IMR-90 (cell line): ENCODE measurements around the gene PTPN13. TPM values are rescaled to one million over a fixed set of nuclear protein-coding genes. Genes with fewer than 3 reads are reported as not detected.

Experiments
- ATAC-seq: fragments of 200-7000 bp; cut with Tn5 transposase; 2 replicates; pipeline ENCODE4 v1.9.1; 2020; ENCODE audit warnings: low read depth, mild to moderate bottlenecking, moderate library complexity
- BruUV-seq: library from RNA; stranded (reverse); fragments of 400-500 nt; replicated peaks from 2 replicates; lab custom pipeline; 2021; lab: Mats Ljungman, UMichigan
- CTCF ChIA-PET: fragments of 300-600 bp; formaldehyde crosslinking; extraction: SDS; loops from one replicate; lab custom pipeline; 2021; ENCODE audit warnings: antibody characterized with exemption; lab: Yijun Ruan, JAX
- POLR2A ChIA-PET: fragments of 300-600 bp; sonication (Branson Sonifier 250); formaldehyde crosslinking; loops from one replicate; lab custom pipeline; 2022; ENCODE audit warnings: antibody characterized with exemption; ENCODE audit not compliant: unreplicated experiment; lab: Charles Lee
- DNase-seq: peaks from one replicate; pipeline ENCODE4 v3.0.0; 2013
- H2AFZ ChIP-seq: replicated peaks from 2 replicates; pipeline ENCODE3; 2013; ENCODE audit warnings: low read length, mild to moderate bottlenecking; ENCODE audit not compliant: poor library complexity
- H2AK5ac ChIP-seq: 2 replicates; pipeline ENCODE4 v1.6.1; 2013; ENCODE audit warnings: low read depth, low read length, inconsistent platforms
- H2AK9ac ChIP-seq: replicated peaks from 2 replicates; pipeline ENCODE3; 2013; ENCODE audit warnings: mild to moderate bottlenecking, low read depth, low read length, moderate library complexity; ENCODE audit not compliant: poor library complexity
- H2BK120ac ChIP-seq: 2 replicates; pipeline ENCODE4 v1.6.1; 2013; ENCODE audit warnings: low read depth, low read length, inconsistent platforms
- H2BK15ac ChIP-seq: 3 replicates; pipeline ENCODE4 v1.6.1; 2013; ENCODE audit warnings: low read depth, low read length, inconsistent platforms
- H2BK20ac ChIP-seq: 2 replicates; pipeline ENCODE4 v1.6.1; 2013; ENCODE audit warnings: low read depth, mild to moderate bottlenecking, inconsistent platforms, low read length, moderate library complexity
- H2BK5ac ChIP-seq: 2 replicates; pipeline ENCODE4 v1.6.1; 2013; ENCODE audit warnings: mild to moderate bottlenecking, low read depth, low read length, inconsistent platforms; ENCODE audit not compliant: poor library complexity, severe bottlenecking
- H3K14ac ChIP-seq: replicated peaks from 2 replicates; pipeline ENCODE4 v1.6.1; 2013; ENCODE audit warnings: low read depth, low read length, inconsistent platforms
- H3K18ac ChIP-seq: 2 replicates; pipeline ENCODE4 v1.6.1; 2013; ENCODE audit warnings: low read depth, low read length, control low read depth
- H3K23ac ChIP-seq: 2 replicates; pipeline ENCODE4 v1.6.1; 2013; ENCODE audit warnings: low read depth, low read length, inconsistent platforms
- H3K27ac ChIP-seq: 2 replicates; pipeline ENCODE4 v1.5.1; 2013; ENCODE audit warnings: mild to moderate bottlenecking, control low read depth, low read length; ENCODE audit not compliant: insufficient read depth
- H3K27me3 ChIP-seq: 2 replicates; pipeline ENCODE4 v1.6.1; 2013; ENCODE audit warnings: low read length; ENCODE audit not compliant: control insufficient read depth, insufficient read depth
- H3K36me3 ChIP-seq: 2 replicates; pipeline ENCODE4 v1.6.1; 2013; ENCODE audit warnings: low read length, mixed read lengths; ENCODE audit not compliant: control insufficient read depth, insufficient read depth
- H3K4ac ChIP-seq: 2 replicates; pipeline ENCODE4 v1.6.1; 2013; ENCODE audit warnings: low read depth, low read length, inconsistent platforms
- H3K4me1 ChIP-seq: 2 replicates; pipeline ENCODE4 v1.6.1; 2013; ENCODE audit warnings: low read length, mixed read lengths; ENCODE audit not compliant: control insufficient read depth, insufficient read depth
- H3K4me2 ChIP-seq: 2 replicates; pipeline ENCODE4 v1.6.1; 2013; ENCODE audit warnings: low read depth, mild to moderate bottlenecking, control low read depth, low read length, moderate library complexity
- H3K4me3 ChIP-seq: 2 replicates; pipeline ENCODE4 v1.5.1; 2013; ENCODE audit warnings: low read depth, mild to moderate bottlenecking, control low read depth, low read length, moderate library complexity; ENCODE audit not compliant: insufficient read depth
- H3K56ac ChIP-seq: 2 replicates; pipeline ENCODE4 v1.6.1; 2013; ENCODE audit warnings: low read length, inconsistent platforms; ENCODE audit not compliant: insufficient read depth; ENCODE audit errors: extremely low read depth
- H3K79me1 ChIP-seq, 2 experiments: 2 replicates each; pipeline ENCODE4 v1.6.1; 2013; ENCODE audit warnings: low read length in 2 of 2, inconsistent platforms in 1 of 2, low read depth in 1 of 2
- H3K9ac ChIP-seq: 2 replicates; pipeline ENCODE4 v1.6.1; 2013; ENCODE audit warnings: low read depth, low read length, control low read depth
- H3K9me1 ChIP-seq: 2 replicates; pipeline ENCODE4 v1.6.1; 2013; ENCODE audit warnings: low read length, inconsistent platforms; ENCODE audit not compliant: insufficient read depth
- H3K9me3 ChIP-seq: 2 replicates; pipeline ENCODE4 v1.6.1; 2013; ENCODE audit warnings: low read length; ENCODE audit not compliant: control insufficient read depth, insufficient read depth
- H4K20me1 ChIP-seq: 2 replicates; pipeline ENCODE4 v1.6.1; 2013; ENCODE audit warnings: low read length, inconsistent platforms; ENCODE audit not compliant: insufficient read depth
- H4K5ac ChIP-seq: 2 replicates; pipeline ENCODE4 v1.6.1; 2013; ENCODE audit warnings: mild to moderate bottlenecking, low read depth, low read length, control low read depth
- H4K8ac ChIP-seq, 2 experiments: 2 replicates each; pipeline ENCODE4 v1.6.1; 2013; ENCODE audit warnings: low read depth in 2 of 2, low read length in 2 of 2, control low read depth in 1 of 2, inconsistent platforms in 1 of 2
- H4K91ac ChIP-seq: 2 replicates; pipeline ENCODE4 v1.6.1; 2013; ENCODE audit warnings: low read depth, low read length, inconsistent platforms; ENCODE audit not compliant: insufficient read depth
- BHLHE40 ChIP-seq: fragments of 150-350 bp; IDR thresholded peaks from 2 replicates; pipeline ENCODE4 v1.6.1; 2016; ENCODE audit warnings: mild to moderate bottlenecking, low read depth, low read length
- CEBPB ChIP-seq: IDR thresholded peaks from 2 replicates; pipeline ENCODE4 v1.6.1; 2012; ENCODE audit warnings: low read depth, low read length, improper control_type of control experiment
- CHD1 ChIP-seq: IDR thresholded peaks from 2 replicates; pipeline ENCODE4 v1.6.1; 2012; ENCODE audit warnings: low read depth, low read length, improper control_type of control experiment
- CTCF ChIP-seq: conservative IDR thresholded peaks from 2 replicates; pipeline ENCODE4 v1.5.1; 2012; ENCODE audit warnings: mild to moderate bottlenecking, low read depth, low read length, improper control_type of control experiment
- ELK1 ChIP-seq: fragments of 150-350 bp; IDR thresholded peaks from 2 replicates; pipeline ENCODE4 v1.6.1; 2016; ENCODE audit warnings: low read depth, mild to moderate bottlenecking, low read length, moderate library complexity, borderline replicate concordance
- FOS ChIP-seq: fragments of 150-350 bp; IDR thresholded peaks from 2 replicates; pipeline ENCODE4 v1.6.1; 2016; ENCODE audit warnings: low read depth, low read length
- MAFK ChIP-seq: IDR thresholded peaks from 2 replicates; pipeline ENCODE4 v1.6.1; 2012; ENCODE audit warnings: low read depth, low read length, improper control_type of control experiment
- MAZ ChIP-seq: IDR thresholded peaks from 2 replicates; pipeline ENCODE4 v1.6.1; 2012; ENCODE audit warnings: low read depth, mild to moderate bottlenecking, low read length, improper control_type of control experiment, moderate library complexity, borderline replicate concordance
- MXI1 ChIP-seq: IDR thresholded peaks from 2 replicates; pipeline ENCODE4 v1.6.1; 2012; ENCODE audit warnings: low read depth, mild to moderate bottlenecking, low read length, moderate library complexity, borderline replicate concordance
- NFE2L2 ChIP-seq: fragments of 150-350 bp; IDR thresholded peaks from 2 replicates; pipeline ENCODE4 v1.6.1; 2016; ENCODE audit warnings: low read depth, mild to moderate bottlenecking, low read length
- POLR2A ChIP-seq: IDR thresholded peaks from 2 replicates; pipeline ENCODE4 v1.6.1; 2012; ENCODE audit warnings: mild to moderate bottlenecking, low read depth, low read length
- RAD21 ChIP-seq: IDR thresholded peaks from 2 replicates; pipeline ENCODE4 v1.6.1; 2012; ENCODE audit warnings: low read length, improper control_type of control experiment
- RCOR1 ChIP-seq: IDR thresholded peaks from 2 replicates; pipeline ENCODE4 v1.6.1; 2012; ENCODE audit warnings: mild to moderate bottlenecking, low read length, improper control_type of control experiment; ENCODE audit not compliant: insufficient replicate concordance
- RFX5 ChIP-seq: IDR thresholded peaks from 2 replicates; pipeline ENCODE4 v1.8.0; 2012; ENCODE audit warnings: low read depth, mild to moderate bottlenecking, low read length, moderate library complexity
- SMC3 ChIP-seq: fragments of 150-350 bp; IDR thresholded peaks from 2 replicates; pipeline ENCODE4 v1.6.1; 2016; ENCODE audit warnings: low read depth, mild to moderate bottlenecking, antibody characterized with exemption, low read length, moderate library complexity
- USF2 ChIP-seq: fragments of 150-350 bp; IDR thresholded peaks from 2 replicates; pipeline ENCODE4 v1.6.1; 2017; ENCODE audit warnings: mild to moderate bottlenecking, antibody characterized with exemption, low read length, low read depth
- WGBS, 2 experiments: methylation state at CpG; one replicate each; pipeline versions ENCODE4 v1.1.5 to v1.1.7; 2013; ENCODE audit warnings: missing lambda C conversion rate in 2 of 2; ENCODE audit not compliant: insufficient read length in 1 of 2; ENCODE audit errors: extremely low coverage in 2 of 2; 5-methylcytosine and 5-hydroxymethylcytosine counted together
- dilution Hi-C: fragments of 300-500 bp; cut with HindIII; formaldehyde crosslinking; loops from one replicate; pipeline ENCODE4 v1.14.3; 2018; ENCODE audit warnings: low sequenced_read_pairs; ENCODE audit not compliant: unreplicated experiment
- in situ Hi-C: fragments of 300-500 bp; cut with MboI; formaldehyde crosslinking; loops from 3 replicates; pipeline ENCODE4 v1.14.3; 2019; ENCODE audit warnings: low sequenced_read_pairs, inconsistent platforms, mixed read lengths
- intact Hi-C: fragments of 100-400 bp; cut with micrococcal nuclease; formaldehyde crosslinking; loops from 2 replicates; pipeline ENCODE4 v1.10.0; 2022
- polyA plus RNA-seq, 3 experiments: library from polyadenylated mRNA; depleted of rRNA; stranded (reverse); fragments of >200 nt; gene quantifications; 2 replicates each; pipeline ENCODE4 v1.2.3, GENCODE V29; 2012; ENCODE audit warnings: low replicate concordance in 1 of 3
- total RNA-seq: library from RNA; depleted of rRNA; stranded (reverse); fragments of >200 nt; gene quantifications from 2 replicates; pipeline ENCODE4 v1.2.3, GENCODE V29; 2012

PTPN13 gene
- total and polyA plus RNA-seq, 2 of the 4 experiments (the other 2 are of a cell fraction): 7.7 to 29.0 TPM

- TF ChIP-seq USF2 (no peak), NFE2L2 (no peak), RFX5 (no peak), SMC3 (no peak), CTCF (no peak), MAFK (no peak), BHLHE40 (no peak), RAD21 (no peak), ELK1 (no peak), CHD1 (no peak), MAZ (no peak), FOS (no peak), RCOR1 (no peak), CEBPB (no peak), POLR2A (no peak), MXI1 (no peak)
- Histone ChIP-seq H3K4me2 (no peak overlapping the region), H3K36me3 (peaks cover 7% of the 10 kb centered on the region), H3K4ac (no peak overlapping the region), H3K56ac (no peak overlapping the region), H4K20me1 (no peaks in the 10 kb centered on the region), H2BK120ac (no peak overlapping the region), H2AK5ac (no peak overlapping the region), H4K8ac (no peak overlapping the region), H4K91ac (no peak overlapping the region), H3K18ac (no peak overlapping the region), H2BK5ac (no peak overlapping the region), H4K5ac (no peak overlapping the region), H2BK15ac (no peak overlapping the region), H2BK20ac (no peak overlapping the region), H3K14ac (no peak overlapping the region), H3K27ac (no peak overlapping the region), H3K4me3 (no peak overlapping the region), H3K23ac (no peak overlapping the region), H3K9me3 (no peaks in the 10 kb centered on the region), H2AFZ (no peak overlapping the region), H3K4me1 (no peaks in the 10 kb centered on the region), H3K79me1 (no peaks in the 10 kb centered on the region), H3K9ac (no peak overlapping the region), H3K27me3 (no peaks in the 10 kb centered on the region), H3K9me1 (no peaks in the 10 kb centered on the region; the same call in 1 of the 2 replicates), H2AK9ac (no peak overlapping the region)
- intact Hi-C loops: no loop called here
- DNase-seq (no peak), ATAC-seq (no peak)
- dilution Hi-C loops: no loop called here
- no TSS peak for BruUV-seq
- POLR2A ChIA-PET: no interaction called here
- in situ Hi-C loops: no loop called here
- WGBS, 2 experiments: no CpG with 5 or more reads among the region's 3 CpGs
- CTCF ChIA-PET: no interaction called here
Observed at GRCh38 chr4:86718152-86718551, 124.0 kb downstream of the PTPN13 start.
